GM21619 (cell line): ENCODE data around the gene RNPEPL1.

Experiments
- ATAC-seq: cut with Tn5 transposase; IDR thresholded peaks from one replicate; pipeline ENCODE4 v1.9.1; 2021; ENCODE audit not compliant: unreplicated experiment

The RNPEPL1 gene

GRCh38 chr2:240589850-240590525 is 21.7 kb downstream of the RNPEPL1 start:
- no peak for ATAC-seq

DNA sequence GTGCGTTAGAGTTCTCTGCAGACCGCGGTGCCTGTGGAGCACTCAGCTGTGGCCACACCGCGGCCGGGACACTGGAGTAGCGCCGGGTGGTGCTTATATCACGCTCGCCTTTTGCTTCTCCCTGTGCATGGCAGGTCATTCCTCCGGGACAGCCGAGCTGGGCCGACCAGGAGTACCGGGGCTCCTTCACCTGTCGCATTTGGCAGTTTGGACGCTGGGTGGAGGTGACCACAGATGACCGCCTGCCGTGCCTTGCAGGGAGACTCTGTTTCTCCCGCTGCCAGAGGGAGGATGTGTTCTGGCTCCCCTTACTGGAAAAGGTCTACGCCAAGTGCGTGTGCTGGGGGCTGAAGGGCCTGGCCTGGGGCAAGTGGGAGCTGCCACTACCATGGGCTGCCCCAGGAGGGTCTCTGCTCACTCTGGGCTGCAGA is 22.4 kb downstream of the RNPEPL1 start:
- no peak for ATAC-seq

GRCh38 chr2:240591226-240591625 is 22.9 kb downstream of the RNPEPL1 start:
- ATAC-seq, result no peak

DNA sequence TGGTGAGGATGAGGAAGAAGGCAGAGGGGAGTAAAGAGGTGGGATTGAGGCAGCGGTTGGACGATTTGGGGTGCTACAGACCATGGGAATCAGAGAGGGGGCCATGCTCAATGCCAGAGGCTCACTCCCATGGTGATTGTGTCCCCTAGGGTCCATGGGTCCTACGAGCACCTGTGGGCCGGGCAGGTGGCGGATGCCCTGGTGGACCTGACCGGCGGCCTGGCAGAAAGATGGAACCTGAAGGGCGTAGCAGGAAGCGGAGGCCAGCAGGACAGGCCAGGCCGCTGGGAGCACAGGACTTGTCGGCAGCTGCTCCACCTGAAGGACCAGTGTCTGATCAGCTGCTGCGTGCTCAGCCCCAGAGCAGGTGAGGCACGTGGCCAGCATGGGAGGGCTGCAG is 23.5 kb downstream of the RNPEPL1 start:
- no peak for ATAC-seq

- ATAC-seq, result no peak
These were observed 24.9 kb downstream of the RNPEPL1 start for GRCh38 chr2:240593026-240593702.

- ATAC-seq, result no peak
These were observed 25.6 kb downstream of the RNPEPL1 start for GRCh38 chr2:240593703-240594451.

DNA sequence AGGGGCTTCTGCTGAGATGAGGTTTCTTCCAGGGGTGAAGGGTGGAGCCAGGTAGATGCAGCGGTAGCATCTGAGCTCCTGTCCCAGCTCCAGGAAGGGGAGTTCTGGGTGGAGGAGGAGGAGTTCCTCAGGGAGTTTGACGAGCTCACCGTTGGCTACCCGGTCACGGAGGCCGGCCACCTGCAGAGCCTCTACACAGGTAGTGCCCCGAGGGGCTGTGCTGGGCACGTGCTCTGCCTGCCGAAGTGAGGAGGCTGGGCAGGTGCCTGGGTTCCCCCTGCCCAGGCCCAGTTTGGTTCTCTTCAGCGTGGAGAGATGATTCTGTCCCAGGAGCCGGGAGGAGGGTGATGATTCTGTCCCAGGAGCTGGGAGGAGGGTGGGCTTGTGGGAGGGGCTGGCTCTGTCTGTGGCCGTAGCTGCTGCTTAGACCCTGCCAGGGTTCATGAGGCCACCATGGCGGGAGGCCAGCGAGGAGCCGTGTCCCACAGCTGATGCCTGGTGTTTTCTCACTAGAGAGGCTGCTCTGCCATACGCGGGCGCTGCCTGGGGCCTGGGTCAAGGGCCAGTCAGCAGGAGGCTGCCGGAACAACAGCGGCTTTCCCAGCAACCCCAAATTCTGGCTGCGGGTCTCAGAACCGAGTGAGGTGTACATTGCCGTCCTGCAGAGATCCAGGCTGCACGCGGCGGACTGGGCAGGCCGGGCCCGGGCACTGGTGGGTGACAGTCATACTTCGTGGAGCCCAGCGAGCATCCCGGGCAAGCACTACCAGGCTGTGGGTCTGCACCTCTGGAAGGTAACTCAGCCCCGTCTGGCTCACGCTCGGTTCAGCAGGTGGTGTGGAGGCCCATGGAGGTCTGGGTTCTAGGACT is 26.5 kb downstream of the RNPEPL1 start:
- ATAC-seq, result no peak

GRCh38 chr2:240595381-240596079 is 27.2 kb downstream of the RNPEPL1 start:
- ATAC-seq, result no peak

DNA sequence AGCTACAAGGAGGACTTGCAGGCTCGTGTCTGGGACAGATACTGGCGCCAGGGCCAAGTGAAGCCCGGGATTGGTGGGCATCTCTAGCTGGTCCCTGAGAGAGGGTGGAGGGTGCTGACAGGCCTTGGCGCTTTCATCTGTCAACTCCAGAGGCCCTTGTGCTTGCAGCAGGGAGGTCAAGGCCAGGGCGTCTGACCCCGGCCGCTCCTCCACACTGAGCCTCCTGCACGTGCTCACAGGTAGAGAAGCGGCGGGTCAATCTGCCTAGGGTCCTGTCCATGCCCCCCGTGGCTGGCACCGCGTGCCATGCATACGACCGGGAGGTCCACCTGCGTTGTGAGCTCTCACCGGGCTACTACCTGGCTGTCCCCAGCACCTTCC is 27.8 kb downstream of the RNPEPL1 start:
- ATAC-seq, result no peak

GRCh38 chr2:240596491-240596931 is 28.2 kb downstream of the RNPEPL1 start:
- no peak for ATAC-seq

- no peak for ATAC-seq
These were observed 28.8 kb downstream of the RNPEPL1 start for GRCh38 chr2:240597054-240597418.

GRCh38 chr2:240597419-240598181 is 29.3 kb downstream of the RNPEPL1 start:
- ATAC-seq, result no peak

GRCh38 chr2:240598311-240598911 is 30.1 kb downstream of the RNPEPL1 start:
- ATAC-seq, result no peak

GRCh38 chr2:240599141-240599583 is 30.9 kb downstream of the RNPEPL1 start:
- ATAC-seq, result no peak

DNA sequence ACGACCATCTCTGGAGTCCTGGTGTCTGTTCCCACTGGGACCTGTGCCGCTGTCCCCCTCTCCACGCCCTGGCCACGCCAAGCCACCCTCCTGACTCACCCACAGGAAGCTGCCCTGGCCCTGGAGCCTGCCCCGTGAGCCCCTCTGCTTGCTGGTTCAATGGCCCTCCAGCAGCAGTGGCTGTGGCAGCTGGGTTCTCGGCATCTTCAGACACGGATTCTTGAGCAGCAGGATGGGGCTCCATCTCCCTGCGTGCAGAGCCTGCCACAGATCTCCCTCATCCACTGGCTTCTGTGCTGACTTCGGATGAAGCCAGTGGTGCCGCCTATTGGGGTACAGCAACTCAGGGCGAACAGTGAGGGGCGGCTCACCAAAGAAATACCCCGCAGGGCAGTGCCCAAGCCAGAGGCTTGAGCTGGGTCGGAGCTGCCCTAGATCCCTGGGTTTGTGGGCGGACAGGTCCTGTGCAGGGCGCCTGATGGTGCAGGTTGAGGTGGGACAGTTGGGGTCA is 32.2 kb downstream of the RNPEPL1 start:
- no peak for ATAC-seq

GRCh38 chr2:240601061-240601830 is 33.0 kb downstream of the RNPEPL1 start:
- ATAC-seq, result no peak

GRCh38 chr2:240601831-240602160 is 33.5 kb downstream of the RNPEPL1 start:
- ATAC-seq, result no peak

DNA sequence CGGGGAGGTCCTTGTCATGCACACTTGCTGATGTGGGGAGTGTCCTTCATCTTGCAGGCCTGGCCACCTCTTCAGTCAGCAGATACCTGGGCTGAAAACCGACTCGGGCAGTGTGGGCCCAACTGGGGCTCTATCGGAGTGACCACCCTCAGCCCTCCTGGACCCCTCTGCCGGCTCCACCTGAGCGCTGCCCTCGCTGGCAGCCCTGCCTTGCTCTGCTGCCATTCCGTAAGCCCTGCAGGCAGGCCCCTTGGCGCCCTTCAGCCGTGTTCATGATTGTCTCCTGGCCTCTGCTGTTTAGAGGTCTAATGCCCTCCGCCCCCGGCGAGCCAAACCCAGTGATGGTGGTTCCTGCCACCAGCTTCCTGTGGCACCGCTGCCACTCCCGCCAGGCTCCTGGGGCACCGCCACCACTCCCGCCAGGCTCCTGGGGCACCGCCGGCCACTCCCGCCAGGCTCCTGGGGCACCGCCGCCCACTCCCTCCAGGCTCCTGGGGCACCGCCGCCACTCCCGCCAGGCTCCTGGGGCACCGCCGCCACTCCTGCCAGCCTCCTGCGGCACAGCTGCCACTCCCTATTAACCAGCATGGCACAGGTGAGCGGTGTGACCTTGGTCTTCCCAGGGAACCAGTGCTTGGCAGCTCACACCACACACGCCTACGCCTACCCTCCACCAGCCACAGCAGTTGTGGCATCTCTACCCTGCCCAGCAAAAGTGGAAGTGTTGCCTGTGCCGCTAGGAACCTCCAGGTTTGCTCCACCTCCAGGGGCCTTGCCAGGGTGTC is 34.2 kb downstream of the RNPEPL1 start:
- ATAC-seq, result no peak
